SHP77 treated with DMSO at 0.1 percent for 48 hours (cell line): ENCODE measurements around the gene TNS3.

ENCODE experiments used
- DNase-seq: peaks from one replicate; lab custom pipeline; 2025; lab: John Stamatoyannopoulos, UW

Gene TNS3

DNA sequence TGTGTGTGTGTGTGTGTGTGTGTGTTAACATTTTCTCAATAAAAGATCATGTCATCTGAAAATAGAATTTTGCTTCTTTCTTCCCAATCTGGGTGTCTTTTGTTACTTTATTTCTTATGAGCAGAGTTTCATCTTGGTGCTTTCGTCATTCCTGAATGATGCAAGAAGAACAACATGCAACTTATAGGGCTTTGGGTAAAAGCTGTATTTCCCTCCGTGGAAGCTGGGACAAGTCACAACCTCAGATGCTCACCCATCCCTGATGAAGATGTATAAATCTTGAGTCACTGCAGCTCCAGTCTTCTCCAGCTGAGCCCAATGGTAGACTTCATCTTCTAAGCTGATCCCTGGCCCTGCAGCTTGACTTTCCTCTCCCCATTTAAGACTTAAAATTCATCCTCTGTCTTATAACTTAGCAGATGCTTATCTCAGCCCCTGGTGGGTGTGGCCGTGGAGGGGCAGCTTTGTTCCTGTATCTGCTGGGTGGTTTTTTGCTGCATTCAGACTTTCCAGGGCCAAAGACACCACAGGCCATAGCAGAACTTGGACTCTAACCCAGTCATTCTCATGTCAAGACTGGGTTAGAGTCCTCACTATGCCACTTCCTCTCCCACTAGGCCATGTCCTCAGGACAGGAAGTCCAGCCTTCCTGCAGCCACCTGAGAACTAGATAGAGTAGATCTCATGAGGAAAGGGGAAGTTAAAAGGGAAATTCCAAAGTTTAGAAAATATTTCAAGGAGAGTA, 356.4 kb downstream of the TNS3 start:
- no peak for DNase-seq
